ENCODE data around the gene MGAT4A.
"Not testable (repeated sequence)": the region's sequence is repeated elsewhere in the genome, so short reads cannot be mapped to it uniquely, and the experiment has no call there.

Gene MGAT4A

GRCh38 chr2:98701230-98701629 lies 29.7 kb downstream of the MGAT4A start:
- no peak for DNase-seq

GRCh38 chr2:98698896-98699295 lies 32.0 kb downstream of the MGAT4A start:
- no peak for DNase-seq

DNA sequence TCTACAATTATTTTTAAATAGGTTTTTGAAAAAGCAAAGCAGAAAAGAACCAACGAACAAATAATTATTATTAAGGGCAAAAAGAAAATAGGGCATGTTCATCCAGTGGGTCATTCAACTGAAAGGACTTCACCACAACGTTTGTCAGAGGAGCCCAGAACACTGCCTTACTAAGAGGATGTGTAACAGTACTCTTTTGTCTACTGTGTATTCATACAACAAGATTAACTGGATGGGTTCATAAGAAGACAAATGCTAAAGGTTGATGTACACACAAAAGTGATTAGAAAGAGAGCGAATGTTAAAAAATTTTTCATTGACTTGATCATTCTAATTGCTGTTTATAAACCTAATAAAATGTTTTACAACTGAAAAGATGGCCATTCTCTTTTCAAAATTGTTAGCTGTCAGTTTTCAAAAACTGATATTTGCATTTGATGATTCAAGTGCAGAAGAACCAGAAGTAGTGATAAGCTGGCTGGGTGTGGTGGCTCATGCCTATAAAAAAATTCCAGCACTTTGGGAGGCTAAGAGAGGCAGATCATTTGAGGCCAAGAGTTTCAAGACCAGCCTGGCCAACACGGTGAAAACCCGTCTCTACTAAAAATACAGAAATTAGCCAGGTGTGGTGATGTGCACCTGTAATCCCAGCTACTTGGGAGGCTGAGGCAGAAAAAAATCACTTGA lies 33.1 kb downstream of the MGAT4A start:
- no peak for DNase-seq

GRCh38 chr2:98696200-98696599 lies 34.7 kb downstream of the MGAT4A start:
- DNase-seq = no peak

- DNase-seq = no peak
Measured at GRCh38 chr2:98695255-98695654, 35.7 kb downstream of the MGAT4A start.

GRCh38 chr2:98693477-98693876 lies 37.5 kb downstream of the MGAT4A start:
- no peak for DNase-seq

DNA sequence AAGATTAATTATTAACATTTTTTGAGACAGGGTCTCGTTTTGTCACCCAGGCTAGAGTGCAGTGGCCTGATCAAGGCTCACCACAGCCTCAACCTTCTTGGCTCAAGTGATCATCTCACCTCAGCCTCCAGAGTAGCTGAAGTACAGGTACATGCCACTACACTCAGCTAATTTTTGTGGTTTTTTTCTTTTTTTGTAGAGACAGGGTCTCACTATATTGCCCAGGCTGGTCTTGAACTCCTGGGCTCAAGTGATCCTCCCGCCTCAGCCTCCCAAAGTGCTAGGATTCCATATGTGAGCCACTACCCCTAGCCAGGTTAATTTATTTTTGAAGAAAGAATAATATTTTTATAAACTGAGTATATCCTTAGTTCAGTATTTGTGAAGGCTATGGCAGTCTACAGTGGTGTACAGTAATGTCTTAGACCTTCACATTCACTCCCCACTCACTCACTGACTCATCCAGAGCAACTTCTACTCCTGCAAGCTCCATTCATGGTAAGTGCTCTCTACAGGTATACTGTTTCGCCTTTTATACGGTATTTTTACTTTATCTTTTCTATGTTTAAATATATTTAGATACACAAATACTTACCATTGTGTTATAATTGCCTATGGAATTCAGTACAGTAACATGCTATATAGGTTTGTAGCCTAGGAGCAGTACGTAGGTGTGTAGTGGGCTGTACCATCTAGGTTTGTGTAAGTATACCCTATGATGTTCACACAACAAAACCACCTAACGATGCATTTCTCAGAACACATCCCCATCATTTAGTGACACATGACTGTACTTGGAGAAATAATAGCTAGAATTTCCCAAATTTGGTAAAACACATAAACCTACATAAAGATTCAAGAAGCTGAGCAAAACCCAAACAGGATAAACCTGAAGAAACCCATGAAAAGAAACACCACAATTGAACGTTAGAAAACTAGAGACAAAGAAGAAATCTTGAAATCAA lies 38.6 kb downstream of the MGAT4A start:
- DNase-seq = no peak

- DNase-seq = no peak
Measured at GRCh38 chr2:98691303-98691702, 39.6 kb downstream of the MGAT4A start.

DNA sequence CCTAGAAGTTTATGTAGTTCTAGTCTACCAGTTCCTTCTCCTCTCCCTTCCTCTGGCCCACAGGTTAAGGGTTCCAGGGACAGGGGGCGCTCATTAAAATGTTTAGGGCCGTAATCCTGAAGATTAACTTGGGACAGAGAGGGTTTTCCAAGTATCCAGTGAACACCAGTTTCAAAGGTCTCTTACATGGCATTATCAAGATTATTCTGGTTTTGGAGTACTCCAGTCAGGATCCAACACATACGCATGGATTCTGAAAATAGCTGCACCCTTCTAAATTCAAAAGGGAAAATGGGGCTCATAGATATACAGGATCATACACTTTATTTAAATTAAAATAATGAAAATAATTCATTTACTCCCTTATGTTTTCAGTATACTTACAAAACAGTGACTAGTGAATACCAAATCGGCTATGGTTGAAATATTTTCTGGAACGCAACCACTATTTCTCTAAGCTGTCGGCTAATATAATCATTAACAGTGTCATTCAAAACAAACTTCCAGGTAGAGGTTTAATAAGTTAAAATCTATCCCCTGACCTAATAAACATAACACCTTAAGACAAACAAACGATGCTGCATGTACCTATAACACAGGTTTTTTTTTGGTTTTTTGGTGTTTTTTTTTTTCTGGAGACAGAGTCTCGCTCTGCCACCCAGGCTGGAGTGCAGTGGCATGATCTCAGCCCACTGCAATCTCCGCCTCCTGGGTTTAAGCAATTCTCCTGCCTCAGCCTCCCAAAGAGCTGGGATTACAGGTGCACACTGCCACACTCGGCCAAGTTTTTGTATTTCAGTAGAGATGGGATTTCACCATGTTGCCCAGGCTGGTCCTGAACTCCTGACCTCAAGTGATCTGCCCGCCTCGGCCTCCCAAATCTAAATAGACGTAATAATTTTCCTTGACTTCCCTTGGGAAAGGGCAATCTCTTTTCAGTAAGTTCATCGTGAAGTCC lies 44.7 kb downstream of the MGAT4A start:
- no peak for DNase-seq

- no peak for DNase-seq
Measured at GRCh38 chr2:98683728-98684127, 47.2 kb downstream of the MGAT4A start.

GRCh38 chr2:98676742-98677141 lies 54.2 kb downstream of the MGAT4A start:
- no peak for DNase-seq

GRCh38 chr2:98674233-98674964 lies 56.5 kb downstream of the MGAT4A start:
- DNase-seq = no peak

DNA sequence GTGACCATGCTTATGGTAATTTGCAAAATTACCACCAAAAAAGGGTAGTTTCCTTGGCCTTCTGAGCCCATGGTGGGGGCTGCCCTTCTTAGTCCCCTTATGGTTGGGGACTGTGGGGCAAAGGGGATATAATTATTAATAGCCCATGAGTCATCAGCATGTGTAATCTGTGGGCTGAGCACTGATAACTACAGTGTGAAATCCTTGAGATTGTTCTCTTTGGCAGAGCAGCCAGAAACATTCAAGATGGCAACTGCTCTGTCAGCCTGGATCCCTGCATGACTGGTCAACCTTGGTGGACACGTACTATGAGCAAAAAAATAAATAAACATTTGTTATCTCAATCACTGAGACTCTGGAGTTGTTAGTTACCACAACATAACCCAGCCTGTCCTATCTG lies 61.3 kb downstream of the MGAT4A start:
- DNase-seq = no peak

- DNase-seq = no peak
Measured at GRCh38 chr2:98665677-98666076, 65.3 kb downstream of the MGAT4A start.

DNA sequence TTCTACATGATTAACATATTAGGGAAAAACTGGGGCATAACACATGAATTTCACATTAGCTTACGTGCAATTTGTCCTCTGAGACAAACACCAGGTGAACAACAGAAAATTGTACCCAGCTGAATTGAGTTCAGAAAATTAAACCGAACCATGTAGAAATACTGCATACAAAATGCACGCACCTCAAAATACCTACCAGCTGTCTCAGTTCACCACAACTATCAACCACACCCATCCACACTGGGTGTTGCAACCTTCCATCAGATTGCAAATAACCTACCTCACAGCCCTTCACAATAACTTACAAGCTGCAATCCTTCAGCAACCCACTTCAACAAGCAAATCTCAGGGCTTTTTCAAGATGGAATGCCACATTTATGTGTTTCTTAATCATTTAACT lies 66.6 kb downstream of the MGAT4A start:
- DNase-seq = no peak

- DNase-seq = no peak
Measured at GRCh38 chr2:98663511-98664090, 67.3 kb downstream of the MGAT4A start.

GRCh38 chr2:98659491-98659840 lies 71.5 kb downstream of the MGAT4A start:
- DNase-seq = not testable (repeated sequence)

DNA sequence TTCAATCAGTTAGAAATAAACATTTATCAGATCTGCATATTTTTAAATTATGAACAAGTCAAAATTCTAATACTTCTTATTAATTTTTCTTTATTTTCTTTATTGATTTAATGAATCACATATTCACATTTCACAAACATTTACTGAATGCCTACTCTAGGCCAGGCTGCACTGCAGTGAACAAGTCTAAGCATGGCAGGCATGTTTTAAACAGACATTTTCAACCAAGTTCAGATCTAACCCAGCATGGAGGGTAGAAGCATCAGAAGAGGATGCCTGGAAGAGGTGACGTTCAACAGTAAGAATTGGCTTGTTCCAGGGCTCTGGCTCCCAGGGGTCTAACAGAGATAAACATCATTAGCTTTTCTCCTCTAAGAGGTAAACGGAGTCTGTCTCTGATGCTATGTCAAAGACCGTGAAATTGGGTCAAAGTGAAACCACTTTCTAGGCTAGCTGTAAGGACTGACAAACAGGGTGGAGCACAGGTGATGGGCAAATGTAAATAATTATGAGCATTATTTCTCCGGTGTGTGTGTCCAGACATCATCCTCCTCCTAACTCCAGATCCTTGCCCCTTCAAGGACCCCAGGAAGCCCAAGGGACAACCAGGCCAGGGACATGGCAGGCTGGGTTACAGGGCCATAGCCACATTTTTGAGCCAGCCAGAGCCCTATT lies 72.0 kb downstream of the MGAT4A start:
- no peak for DNase-seq

GRCh38 chr2:98656800-98657199 lies 74.1 kb downstream of the MGAT4A start:
- DNase-seq = no peak

GRCh38 chr2:98654699-98655495 lies 76.0 kb downstream of the MGAT4A start:
- DNase-seq = no peak

DNA sequence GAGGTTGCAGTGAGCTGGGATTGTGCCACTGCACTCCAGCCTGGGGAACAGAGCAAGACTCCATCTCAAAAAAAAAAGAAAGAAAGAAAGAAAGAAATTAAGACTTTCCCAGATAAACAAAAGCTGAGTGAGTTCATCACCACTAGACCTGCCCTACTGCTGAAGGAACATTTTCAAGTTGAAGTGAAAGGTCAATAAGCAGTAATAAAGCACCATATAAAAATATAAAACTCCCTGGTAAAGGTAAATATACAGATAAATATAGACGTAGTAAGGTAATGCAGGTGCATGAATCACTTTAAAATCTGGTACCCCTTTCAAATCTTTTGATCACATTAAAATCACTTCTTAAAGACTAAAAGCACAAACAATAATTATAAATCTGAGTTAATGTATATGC lies 79.9 kb downstream of the MGAT4A start:
- no peak for DNase-seq
